PC-9 (cell line): ENCODE measurements around the gene RALGAPA2. TPM values are rescaled to one million over a fixed set of nuclear protein-coding genes. Genes with fewer than 3 reads are reported as not detected.

Experiments used
- BruUV-seq: library from RNA; stranded (reverse); fragments of 400-500 nt; replicated peaks from 2 replicates; lab custom pipeline; 2021; lab: Mats Ljungman, UMichigan
- CTCF ChIA-PET: fragments of 300-600 bp; sonication (Branson Sonifier 250); formaldehyde crosslinking; loops from one replicate; lab custom pipeline; 2022; ENCODE audit warnings: antibody characterized with exemption; lab: Charles Lee
- POLR2A ChIA-PET: fragments of 300-600 bp; sonication (Branson Sonifier 250); formaldehyde crosslinking; loops from one replicate; lab custom pipeline; 2022; ENCODE audit warnings: antibody characterized with exemption; ENCODE audit not compliant: unreplicated experiment; lab: Charles Lee
- DNase-seq, 2 experiments: peaks; one replicate each; pipeline versions ENCODE4 v3.0.0 to v3.0.0-alpha.2; 2015 to 2022; ENCODE audit warnings: mixed read lengths in 1 of 2
- H2AFZ ChIP-seq: fragments of 200-600 bp; sonication (generic); 2 replicates; pipeline ENCODE4 v1.8.1; 2017; ENCODE audit warnings: antibody characterized with exemption
- H3F3A ChIP-seq: fragments of 200-600 bp; sonication (generic); 2 replicates; pipeline ENCODE4 v1.8.1; 2017; ENCODE audit warnings: antibody characterized with exemption, mild to moderate bottlenecking, low read depth; ENCODE audit not compliant: insufficient read depth
- H3K27ac ChIP-seq: fragments of 200-600 bp; sonication (generic); 2 replicates; pipeline ENCODE4 v1.6.1; 2016; ENCODE audit warnings: mixed run types
- H3K27me3 ChIP-seq: fragments of 200-600 bp; sonication (generic); 2 replicates; pipeline ENCODE4 v1.6.1; 2016; ENCODE audit warnings: low read depth, mixed run types; ENCODE audit not compliant: insufficient read depth
- H3K36me3 ChIP-seq: fragments of 200-600 bp; sonication (generic); 2 replicates; pipeline ENCODE4 v1.6.1; 2016; ENCODE audit warnings: low read depth, mixed run types
- H3K4me1 ChIP-seq: fragments of 200-600 bp; sonication (generic); replicated peaks from 2 replicates; pipeline ENCODE4 v1.6.1; 2016; ENCODE audit warnings: mixed run types; ENCODE audit not compliant: insufficient read depth
- H3K4me2 ChIP-seq: fragments of 200-600 bp; sonication (generic); 2 replicates; pipeline ENCODE4 v1.6.1; 2017; ENCODE audit warnings: mixed run types
- H3K4me3 ChIP-seq: fragments of 200-600 bp; sonication (generic); 2 replicates; pipeline ENCODE4 v1.6.1; 2016; ENCODE audit warnings: mixed run types
- H3K79me2 ChIP-seq: fragments of 200-600 bp; sonication (generic); 2 replicates; pipeline ENCODE4 v1.6.1; 2017; ENCODE audit warnings: low read depth, mixed run types
- H3K9me2 ChIP-seq: fragments of 200-600 bp; sonication (generic); 2 replicates; pipeline ENCODE4 v1.8.1; 2017; ENCODE audit warnings: mild to moderate bottlenecking; ENCODE audit not compliant: insufficient read depth
- H3K9me3 ChIP-seq: fragments of 200-600 bp; sonication (generic); 2 replicates; pipeline ENCODE4 v1.8.1; 2016; ENCODE audit warnings: low read depth; ENCODE audit not compliant: insufficient read depth
- H4K20me1 ChIP-seq: fragments of 200-600 bp; sonication (generic); 2 replicates; pipeline ENCODE4 v1.8.1; 2017; ENCODE audit not compliant: insufficient read depth
- EZH2 ChIP-seq: fragments of 200-600 bp; sonication (generic); IDR thresholded peaks from 2 replicates; pipeline ENCODE4 v1.8.0; 2017; ENCODE audit warnings: antibody characterized with exemption, low read depth
- intact Hi-C: fragments of 100-400 bp; cut with micrococcal nuclease; formaldehyde crosslinking; loops from one replicate; pipeline ENCODE4 v1.10.0; 2022; ENCODE audit not compliant: unreplicated experiment
- total RNA-seq: library from RNA; stranded (reverse); gene quantifications from 2 replicates; pipeline ENCODE4 v1.2.3, GENCODE V29; 2021
- TF ChIP-seq, protein P1 (sequence below): fragments of 200-600 bp; sonication (generic); conservative IDR thresholded peaks from 2 replicates; pipeline ENCODE4 v1.6.1; 2017; ENCODE audit warnings: mixed run types, antibody characterized with exemption, mild to moderate bottlenecking, moderate library complexity

RALGAPA2 gene
- total RNA-seq, 1 experiment from 2014 or later = 28.7 TPM

DNA sequence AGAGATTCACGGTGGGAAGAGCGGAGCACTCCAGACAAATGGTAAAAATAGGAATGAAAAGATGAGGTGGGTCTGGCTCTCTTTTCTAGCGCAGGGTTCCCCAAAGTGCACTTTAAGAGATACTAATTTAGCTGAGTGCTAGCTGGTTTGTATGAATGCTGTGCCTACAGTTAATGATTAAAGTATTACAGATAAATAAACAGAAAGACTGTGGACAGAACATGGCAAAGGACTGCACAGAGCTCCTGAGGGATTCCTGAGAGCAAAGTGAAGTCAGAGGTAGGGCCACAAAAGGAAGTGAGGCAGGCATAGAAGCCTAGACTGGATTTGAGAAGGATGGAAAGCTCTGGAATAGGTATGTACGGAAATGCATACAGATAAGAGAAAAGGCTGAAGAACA, 230.0 kb downstream of the RALGAPA2 start:
- ChIA-PET CTCF (interaction anchor here (0.6 kb wide), 1 partner anchor 75 kb away, joined by 3 read pairs; no protein-coding TSS in a partner anchor), POLR2A (no interaction called here)
- H3K27me3 ChIP-seq = no peaks in the 10 kb centered on the region
- no peak for DNase-seq
- H3F3A ChIP-seq = 0 out of 2 replicates have a peak, but pooled peaks cover 2% of the 10 kb centered on the region
- intact Hi-C loops = no loop called here
- H3K9me3 ChIP-seq = no peaks in the 10 kb centered on the region
- H2AFZ ChIP-seq = no peak overlapping the region
- BruUV-seq = no TSS peak
- no peak for TF ChIP-seq EZH2
- no peaks in the 10 kb centered on the region for H3K79me2 ChIP-seq
- H3K9me2 ChIP-seq = no peaks in the 10 kb centered on the region
- no peak overlapping the region for H3K4me2 ChIP-seq
- no peak overlapping the region for H3K4me3 ChIP-seq
- H4K20me1 ChIP-seq = no peaks in the 10 kb centered on the region
- no peaks in the 10 kb centered on the region for H3K36me3 ChIP-seq
- H3K27ac ChIP-seq = no peak overlapping the region
- peaks cover 11% of the 10 kb centered on the region; the same call in 1 of the 2 replicates for H3K4me1 ChIP-seq

DNA sequence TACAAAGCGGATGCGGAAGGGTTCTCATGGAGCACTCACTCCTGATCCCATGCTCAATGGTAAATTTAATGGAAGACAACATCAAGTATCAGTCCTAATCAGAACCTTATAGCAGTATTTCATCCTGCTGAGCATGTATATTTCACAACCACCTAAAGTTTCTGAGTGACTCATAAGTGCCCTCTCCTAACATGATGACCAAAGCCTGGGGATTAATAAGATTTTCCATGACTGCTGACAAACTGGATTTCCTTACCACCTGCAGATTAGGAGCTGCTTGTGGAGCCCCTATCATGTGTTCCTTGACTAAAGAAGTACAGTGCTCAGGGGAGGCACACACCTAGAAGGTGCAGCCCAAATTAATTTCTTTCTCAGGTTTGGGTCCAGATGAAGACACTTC, 231.8 kb downstream of the RALGAPA2 start:
- peaks cover 11% of the 10 kb centered on the region; the same call in 1 of the 2 replicates for H3K4me1 ChIP-seq
- H3F3A ChIP-seq = 0 out of 2 replicates have a peak, but pooled peaks cover 2% of the 10 kb centered on the region
- no peaks in the 10 kb centered on the region for H3K27me3 ChIP-seq
- peak overlapping the region; percentile 43 for H3K27ac ChIP-seq
- H2AFZ ChIP-seq = no peak overlapping the region
- H4K20me1 ChIP-seq = no peaks in the 10 kb centered on the region
- no TSS peak for BruUV-seq
- H3K36me3 ChIP-seq = no peaks in the 10 kb centered on the region
- DNase-seq = peak in 1 of 2 experiments; percentile 69
- H3K79me2 ChIP-seq = no peaks in the 10 kb centered on the region
- intact Hi-C loops = no loop called here
- CTCF ChIA-PET = no interaction called here
- no peak overlapping the region for H3K4me2 ChIP-seq
- POLR2A ChIA-PET = no interaction called here
- TF ChIP-seq, protein P1, sequence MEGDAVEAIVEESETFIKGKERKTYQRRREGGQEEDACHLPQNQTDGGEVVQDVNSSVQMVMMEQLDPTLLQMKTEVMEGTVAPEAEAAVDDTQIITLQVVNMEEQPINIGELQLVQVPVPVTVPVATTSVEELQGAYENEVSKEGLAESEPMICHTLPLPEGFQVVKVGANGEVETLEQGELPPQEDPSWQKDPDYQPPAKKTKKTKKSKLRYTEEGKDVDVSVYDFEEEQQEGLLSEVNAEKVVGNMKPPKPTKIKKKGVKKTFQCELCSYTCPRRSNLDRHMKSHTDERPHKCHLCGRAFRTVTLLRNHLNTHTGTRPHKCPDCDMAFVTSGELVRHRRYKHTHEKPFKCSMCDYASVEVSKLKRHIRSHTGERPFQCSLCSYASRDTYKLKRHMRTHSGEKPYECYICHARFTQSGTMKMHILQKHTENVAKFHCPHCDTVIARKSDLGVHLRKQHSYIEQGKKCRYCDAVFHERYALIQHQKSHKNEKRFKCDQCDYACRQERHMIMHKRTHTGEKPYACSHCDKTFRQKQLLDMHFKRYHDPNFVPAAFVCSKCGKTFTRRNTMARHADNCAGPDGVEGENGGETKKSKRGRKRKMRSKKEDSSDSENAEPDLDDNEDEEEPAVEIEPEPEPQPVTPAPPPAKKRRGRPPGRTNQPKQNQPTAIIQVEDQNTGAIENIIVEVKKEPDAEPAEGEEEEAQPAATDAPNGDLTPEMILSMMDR = no peak
- TF ChIP-seq EZH2 = no peak
- no peaks in the 10 kb centered on the region for H3K9me2 ChIP-seq
- H3K9me3 ChIP-seq = no peaks in the 10 kb centered on the region
- no peak overlapping the region for H3K4me3 ChIP-seq

DNA sequence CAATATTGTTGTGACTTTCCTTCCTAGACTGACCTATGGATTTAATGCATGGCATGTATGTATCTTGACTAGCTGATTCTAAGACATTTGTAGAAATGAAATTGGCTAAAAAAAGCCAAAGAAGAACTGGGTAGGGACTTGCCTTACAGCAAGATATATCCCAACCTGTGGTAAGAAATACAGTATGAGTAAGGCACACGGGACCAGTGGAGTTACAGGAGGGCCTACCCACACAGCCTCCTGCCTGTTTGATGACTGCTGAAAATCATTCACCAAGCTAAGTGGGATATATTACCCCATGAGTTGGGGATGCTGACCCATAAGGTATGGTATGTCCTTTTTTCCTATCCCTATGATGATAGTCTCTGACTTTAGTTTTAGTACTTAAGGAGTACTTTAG, 232.3 kb downstream of the RALGAPA2 start:
- Histone ChIP-seq H3K27me3 (no peaks in the 10 kb centered on the region), H2AFZ (no peak overlapping the region), H3K27ac (peak overlapping the region; percentile 43; the same call in 1 of the 2 replicates), H3F3A (0 out of 2 replicates have a peak, but pooled peaks cover 2% of the 10 kb centered on the region), H3K4me3 (no peak overlapping the region), H3K9me3 (no peaks in the 10 kb centered on the region), H4K20me1 (no peaks in the 10 kb centered on the region), H3K36me3 (no peaks in the 10 kb centered on the region), H3K4me2 (no peak overlapping the region), H3K4me1 (peaks cover 11% of the 10 kb centered on the region; the same call in 1 of the 2 replicates), H3K79me2 (no peaks in the 10 kb centered on the region), H3K9me2 (no peaks in the 10 kb centered on the region)
- intact Hi-C loops = no loop called here
- DNase-seq = no peak
- POLR2A ChIA-PET = no interaction called here
- CTCF ChIA-PET = no interaction called here
- TF ChIP-seq EZH2 = no peak
- TF ChIP-seq, protein P1 = no peak
- no TSS peak for BruUV-seq
